NCI-H187 (cell line): Measurements from ENCODE around the gene JPH3.
"Not testable (repeated sequence)": the region's sequence is repeated elsewhere in the genome, so short reads cannot be mapped to it uniquely, and the experiment has no call there.

ENCODE experiments used
- DNase-seq, 2 experiments: peaks; one replicate each; lab custom pipeline; 2025; lab: John Stamatoyannopoulos, UW

The JPH3 gene

DNA sequence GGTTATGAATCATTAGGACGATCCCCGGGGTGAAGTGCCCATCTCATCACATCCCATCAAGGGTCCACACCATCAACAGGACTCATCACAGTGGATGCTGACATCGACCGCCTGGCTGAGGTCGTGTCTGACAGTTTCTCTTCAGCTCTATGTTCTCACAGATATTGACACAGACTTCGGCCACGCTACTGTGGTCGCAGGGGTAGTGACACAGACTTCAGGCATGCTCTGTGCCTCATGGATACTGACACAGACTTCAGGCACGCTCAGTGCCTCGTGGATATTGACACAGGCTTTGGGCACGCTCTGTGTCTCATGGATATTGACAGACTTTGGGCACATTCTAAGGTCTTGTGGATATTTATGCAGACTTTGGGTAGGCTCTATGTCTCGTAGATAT lies 113.3 kb downstream of the JPH3 start:
- no peak for DNase-seq

DNA sequence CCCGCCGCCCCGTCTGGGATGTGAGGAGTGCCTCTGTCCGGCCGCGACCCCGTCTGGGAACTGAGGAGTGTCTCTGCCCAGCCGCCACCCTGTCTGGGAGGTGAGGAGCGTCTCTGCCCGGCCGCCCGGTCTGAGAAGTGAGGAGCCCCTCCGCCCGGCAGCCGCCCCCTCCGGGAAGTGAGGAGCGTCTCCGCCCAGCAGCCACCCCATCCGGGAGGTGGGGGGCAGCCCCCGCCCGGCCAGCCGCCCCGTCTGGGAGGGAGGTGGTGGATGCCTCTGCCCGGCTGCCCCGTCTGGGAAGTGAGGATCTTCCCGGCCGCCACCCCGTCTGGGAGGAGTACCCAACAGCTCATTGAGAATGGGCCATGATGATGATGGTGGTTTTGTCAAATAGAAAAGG lies 116.5 kb downstream of the JPH3 start:
- DNase-seq: not testable (repeated sequence)

DNA sequence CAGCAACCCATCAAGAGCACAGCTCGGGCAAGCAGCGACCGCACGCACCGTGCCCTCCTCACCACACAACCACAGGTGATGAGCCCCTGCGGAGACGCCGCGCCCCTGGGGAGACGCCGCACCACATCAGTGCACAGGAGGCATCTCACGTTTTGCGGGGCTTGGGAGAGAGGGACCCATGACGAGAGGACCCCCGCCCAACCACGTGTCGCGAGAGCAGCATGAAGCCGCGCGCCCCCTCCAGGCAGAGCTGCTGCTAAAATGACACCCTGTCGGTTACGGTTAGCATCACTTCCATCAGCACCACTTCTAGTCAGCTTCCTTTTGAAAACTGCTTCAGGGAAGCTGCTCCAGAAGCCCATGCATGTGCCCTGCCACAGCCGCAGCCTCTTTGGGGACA lies 118.1 kb downstream of the JPH3 start:
- no peak for DNase-seq

DNA sequence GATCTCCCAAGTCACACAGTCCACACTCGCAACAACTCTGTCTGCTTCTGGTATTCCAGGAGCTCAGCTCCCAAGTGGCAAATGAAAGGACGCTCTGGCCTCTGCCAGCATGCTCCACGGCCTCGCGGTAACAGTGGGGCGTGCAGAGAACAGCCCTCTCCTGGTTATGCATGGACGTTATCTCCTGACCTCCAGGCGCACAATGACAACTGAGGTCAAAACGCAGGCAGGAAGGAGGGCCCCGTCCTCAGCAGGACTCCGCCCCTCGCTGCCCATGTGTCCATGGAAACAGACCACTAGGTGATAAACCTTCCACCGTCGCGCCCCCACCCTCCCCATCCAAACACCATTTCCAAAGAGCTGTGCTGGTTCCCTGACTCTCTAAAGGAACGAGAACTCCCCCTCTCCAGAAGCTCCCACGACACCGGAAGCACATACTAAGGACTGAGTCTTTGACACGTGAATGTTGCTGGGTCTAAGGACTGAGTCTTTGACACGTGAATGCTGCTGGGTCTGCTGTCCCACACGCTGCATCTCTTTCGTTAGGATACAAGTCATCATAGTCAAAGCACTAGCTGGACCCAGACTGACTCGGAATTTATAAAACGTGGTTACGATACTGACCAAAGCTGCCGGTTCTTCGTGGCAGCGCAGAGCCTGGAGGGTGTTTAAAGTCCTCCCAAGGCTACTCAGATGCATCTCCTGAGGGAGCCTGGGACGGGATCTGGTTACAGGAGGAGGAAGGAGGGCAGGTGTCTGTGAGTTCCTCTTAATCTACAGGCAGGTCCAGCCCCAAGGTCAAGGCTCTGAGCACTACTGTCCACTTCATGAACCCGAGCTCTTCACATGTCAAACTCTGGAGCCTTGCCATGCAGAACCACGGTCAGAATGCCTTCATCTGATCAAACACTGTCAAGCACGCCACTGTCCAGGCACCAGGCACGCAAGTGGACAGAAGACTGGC lies 119.6 kb downstream of the JPH3 start:
- DNase-seq: no peak

DNA sequence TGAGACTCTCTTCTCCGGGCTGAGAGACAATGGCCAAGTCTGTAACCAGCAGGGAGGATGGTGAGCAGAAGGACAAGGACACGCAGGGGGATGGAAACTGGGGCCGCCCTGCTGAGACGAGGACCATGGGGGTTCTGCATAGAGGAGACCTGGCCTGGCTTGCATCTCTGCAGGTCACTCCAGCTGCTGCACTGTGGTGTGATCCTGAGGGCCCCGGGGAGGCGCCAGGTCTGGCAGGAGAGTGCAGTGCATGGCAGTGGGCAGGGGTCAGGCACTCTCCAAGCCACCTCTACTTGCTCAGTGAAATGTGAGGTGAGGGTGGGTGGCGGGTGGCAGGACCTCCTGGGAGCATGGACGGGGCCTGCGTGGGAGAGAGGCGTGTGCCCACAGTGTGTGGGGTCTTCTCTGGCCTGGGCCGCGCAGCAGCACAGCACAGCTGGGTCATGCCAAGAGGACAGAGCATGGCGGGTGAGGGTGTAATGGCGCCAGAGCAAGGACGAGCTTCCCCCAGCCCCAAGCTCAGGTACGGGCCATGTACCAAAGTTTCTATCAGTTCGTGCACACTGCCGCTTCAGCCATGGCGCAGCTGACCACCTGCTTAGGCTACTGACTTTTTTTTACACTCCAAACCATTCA lies 120.4 kb downstream of the JPH3 start:
- DNase-seq: no peak

DNA sequence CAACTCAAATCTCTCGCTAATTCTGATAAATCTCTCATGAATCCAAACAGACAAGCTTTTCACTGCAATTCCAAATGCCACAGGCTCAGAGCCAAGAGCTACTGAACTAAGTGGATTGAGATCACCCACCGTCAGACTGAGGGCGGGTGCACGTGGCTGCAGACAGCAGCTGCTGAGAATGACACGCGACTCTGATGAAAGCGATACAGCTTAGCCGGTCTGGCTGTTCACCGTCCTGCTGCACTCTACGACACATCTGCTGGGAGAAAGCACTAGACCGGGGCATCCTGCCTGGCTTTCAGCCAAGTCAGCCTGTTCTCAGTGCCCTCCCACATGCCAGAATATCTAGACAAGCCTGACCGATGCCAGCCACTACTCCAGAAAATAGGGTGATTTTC lies 120.9 kb downstream of the JPH3 start:
- peak; percentile 67 to 82 for DNase-seq

DNA sequence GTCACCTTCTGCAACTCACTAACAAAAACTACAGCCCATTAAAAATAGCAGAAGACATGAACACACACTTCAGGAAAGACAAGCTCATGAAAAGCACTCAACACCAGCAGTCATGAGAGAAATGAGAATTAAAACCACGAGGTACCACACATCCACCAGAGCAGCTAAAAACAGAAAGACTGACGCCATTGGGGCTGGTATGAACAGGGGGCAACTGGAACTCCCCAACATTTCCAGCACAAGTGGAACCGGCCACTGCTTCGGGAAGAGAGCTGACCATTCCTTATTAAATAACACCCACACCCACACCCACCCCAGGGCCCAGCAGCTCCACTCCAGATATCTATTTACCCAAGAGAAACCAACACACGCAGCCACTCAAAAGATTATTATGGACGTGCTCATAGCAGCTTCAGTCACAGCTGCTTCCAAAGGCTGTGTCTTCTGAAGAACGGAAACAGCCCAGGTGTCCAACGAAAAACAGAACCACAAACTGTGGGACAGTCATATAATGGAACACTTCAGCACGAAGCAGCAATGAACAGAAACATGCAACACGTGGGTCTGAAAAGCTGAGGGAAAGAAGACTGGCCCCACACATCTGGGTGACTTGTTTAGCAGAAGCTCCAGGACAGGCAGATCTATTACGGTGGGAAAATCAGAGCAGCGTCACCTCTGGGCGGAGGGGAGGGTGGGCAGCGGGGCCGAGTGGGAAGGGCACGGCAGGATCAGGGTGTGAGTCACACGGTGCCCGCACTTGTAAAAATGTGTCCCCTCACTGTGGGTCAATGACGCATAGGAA lies 122.4 kb downstream of the JPH3 start:
- no peak for DNase-seq

DNA sequence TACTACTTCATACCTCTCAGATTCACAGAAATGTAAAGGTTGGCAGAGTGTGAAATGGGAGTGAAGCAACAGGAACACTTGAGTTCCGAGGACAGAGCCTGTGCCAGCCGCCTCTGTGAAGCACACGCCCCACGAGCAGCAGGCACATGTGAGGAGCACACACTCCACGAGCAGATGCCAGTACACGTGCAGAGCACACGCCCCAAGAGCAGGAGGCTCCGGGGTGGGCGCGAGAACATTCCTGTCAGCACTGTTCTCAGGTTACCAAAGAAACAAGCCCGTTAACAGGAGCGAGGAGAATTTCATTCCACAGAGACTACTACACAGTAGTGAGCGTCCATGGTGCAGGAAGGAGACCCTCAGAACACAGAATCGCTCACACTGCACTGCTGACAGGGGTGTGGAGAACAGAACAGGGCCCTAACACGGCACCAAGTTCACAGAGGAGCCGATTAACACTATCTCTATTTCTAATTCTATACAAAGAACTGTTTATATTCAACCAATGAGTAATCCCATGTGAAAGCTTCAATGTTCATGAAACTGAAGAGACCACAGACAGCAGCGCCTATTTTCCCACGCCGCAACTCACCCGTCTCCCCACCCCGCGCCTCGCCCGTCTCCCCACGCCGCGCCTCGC lies 123.4 kb downstream of the JPH3 start:
- DNase-seq: no peak

DNA sequence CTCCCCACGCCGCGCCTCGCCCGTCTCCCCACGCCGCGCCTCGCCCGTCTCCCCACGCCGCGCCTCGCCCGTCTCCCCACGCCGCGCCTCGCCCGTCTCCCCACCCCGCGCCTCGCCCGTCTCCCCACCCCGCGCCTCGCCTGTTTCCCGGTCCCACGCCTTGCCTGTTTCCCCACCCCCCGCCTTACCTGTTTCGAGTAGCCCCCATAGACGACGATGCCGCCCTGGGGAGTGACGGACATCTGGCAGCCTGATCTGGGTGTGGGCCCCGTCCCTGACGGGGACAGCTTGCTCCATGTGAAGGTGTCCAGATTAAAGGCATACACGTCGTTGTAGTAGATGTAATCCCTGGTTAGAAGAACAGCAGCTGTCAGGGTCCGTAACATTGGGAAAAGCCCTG lies 124.3 kb downstream of the JPH3 start:
- DNase-seq: not testable (repeated sequence)

DNA sequence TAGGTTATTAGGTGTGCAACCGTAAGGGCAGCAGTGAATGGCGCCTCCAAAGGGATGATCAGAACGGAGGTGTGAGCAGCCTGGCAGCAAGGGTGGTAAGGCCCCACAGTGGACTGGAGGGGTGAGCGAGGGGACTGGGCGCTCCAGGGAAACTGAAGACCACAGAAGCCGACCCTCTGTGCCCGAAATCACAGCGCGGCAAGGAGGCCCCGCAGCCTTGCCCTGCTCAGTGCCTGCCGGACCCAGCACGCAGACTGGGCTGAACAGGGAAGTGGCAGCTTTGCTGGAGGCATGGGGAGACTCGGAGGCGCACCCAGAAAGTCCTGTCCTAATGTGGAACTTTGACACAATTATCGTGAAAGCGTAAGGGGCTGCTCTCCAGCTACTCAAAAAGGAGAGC lies 125.0 kb downstream of the JPH3 start:
- no peak for DNase-seq

DNA sequence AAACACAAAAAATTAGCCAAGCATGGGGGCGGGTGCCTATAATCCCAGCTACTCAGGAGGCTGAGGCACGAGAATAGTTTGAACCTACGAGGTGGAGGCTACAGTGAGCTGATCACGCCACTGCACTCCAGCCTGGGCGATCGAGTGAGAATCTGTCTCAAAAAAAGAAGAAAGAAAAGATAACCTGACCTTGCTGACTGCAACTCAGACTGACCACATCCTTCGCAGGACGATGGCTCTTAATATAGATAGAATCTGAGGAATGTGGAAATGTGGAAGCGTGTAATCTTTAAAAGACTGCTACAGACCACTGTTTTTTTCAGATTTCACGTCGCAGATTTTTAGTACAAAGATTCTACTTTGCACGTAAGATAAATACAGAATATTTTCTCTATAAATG lies 125.7 kb downstream of the JPH3 start:
- no peak for DNase-seq

DNA sequence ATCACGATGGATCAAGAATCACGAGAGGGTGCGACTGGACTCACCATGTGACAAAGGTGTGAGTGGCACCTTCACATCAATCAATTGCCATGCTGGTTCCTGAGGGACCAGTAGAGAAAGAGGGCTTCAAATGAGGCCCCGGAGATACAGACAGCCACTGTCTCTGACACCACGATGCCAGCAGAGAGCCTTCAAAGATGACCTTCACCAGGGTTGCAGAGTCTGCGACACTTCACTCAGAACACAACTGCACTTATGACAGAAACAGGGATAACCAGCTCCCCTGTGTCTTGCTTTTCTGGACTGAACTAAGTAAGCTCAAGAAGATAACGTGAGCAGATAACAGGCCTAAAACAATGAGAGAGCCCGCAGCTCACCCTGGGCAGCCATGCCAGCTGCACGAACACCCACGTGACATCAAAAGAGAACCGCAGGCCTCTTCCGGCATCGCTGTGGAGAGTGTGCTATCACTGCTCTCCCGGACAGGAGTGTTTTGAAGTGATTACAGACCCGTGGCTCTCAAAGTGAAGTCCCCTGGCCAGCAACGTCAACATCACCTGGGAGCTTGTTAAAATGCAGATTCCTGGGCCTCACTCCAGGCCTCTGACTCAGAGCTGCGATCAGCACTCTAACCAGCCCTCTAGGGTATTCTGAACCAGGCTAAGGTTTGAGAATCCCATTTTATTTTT lies 127.1 kb downstream of the JPH3 start:
- DNase-seq: no peak

DNA sequence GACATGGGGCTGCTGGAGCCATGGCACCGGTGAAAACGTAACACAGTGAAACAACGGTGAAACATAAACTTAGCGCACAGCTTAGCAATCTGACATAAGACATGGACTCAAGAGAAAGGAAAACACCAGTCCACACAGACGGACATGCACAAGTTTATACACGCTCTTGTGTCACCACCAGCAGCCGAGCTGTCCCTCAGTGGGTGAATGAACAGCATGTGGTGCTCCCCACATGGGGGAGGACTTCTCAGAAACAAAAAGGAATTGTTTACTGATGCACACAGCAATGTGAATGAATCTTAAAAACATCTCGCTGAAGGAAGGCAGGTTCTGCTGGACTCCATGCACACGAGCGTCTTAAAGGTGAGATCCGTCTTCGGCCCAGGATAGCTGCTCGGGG lies 129.3 kb downstream of the JPH3 start:
- no peak for DNase-seq

DNA sequence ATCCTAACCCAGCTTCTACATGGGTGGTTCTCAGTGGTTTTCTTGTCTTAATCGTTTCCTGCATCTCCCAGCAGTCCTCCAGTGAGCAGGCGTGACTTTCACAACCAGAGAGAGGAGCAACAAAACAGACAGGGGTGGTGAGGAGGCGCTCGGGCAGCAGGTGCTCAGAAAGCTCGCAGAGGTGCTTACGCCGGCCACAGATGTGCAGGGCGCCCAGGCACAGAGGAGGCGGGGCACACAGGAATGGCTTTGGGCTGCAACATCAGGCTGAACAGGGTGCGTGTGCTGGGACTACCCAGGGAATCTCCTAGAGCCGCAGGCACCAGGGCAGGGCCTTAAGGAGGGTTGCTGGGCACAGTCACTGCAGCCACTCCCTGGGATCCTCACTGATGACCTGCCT lies 130.9 kb downstream of the JPH3 start:
- peak; percentile 38 to 41 for DNase-seq

DNA sequence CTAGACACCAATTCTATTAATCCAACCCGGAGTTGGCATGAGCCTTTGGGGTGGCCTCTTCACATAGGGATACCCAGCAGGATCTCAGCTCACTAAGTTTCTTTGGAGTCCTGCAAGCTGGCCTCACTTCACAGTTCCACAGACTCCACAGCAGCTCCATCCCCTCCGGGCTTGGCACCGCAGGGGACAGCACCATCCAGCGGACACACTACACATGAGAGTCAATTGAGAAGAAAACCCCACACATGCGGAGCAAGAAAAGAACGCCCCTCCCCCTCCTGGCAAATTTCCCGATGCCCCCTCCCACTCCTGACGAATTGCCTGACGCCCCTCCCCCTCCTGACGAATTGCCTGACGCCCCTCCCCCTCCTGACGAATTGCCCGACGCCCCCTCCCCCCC lies 132.3 kb downstream of the JPH3 start:
- DNase-seq: no peak

DNA sequence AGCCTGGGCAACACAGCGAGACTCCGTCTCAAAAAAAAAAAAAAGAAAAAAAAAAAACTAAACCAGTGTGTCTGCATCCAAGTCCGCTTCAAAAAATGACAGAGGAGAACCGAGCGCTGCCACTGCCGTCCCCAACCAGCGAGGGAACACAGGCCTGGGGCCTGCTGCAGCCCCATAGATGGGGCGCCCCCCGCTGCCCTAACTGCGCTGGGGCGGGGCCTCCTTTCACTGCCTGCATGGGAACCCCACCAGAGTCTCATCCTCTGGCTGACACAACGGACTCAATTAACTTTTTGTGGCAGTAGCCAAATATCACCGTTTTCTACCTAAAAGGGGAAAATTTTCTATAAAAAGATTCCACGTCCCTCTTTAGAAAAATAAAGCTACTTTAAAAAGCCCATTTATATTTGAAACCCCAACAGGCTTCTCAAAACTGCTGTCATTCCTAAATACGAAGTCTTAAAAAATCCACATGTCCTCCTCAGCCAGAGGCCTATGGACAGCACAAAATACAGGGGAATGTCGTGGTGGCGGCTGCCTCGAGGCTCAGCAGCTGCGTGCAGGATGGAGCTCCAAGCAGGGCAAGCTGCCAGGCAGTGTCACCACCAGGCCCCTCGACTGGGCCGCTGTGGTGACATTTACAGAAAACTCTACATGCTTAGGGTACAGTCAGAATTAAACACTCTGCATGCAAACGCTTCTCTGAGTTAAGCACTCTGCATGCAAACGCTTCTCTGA lies 133.1 kb downstream of the JPH3 start:
- no peak for DNase-seq

DNA sequence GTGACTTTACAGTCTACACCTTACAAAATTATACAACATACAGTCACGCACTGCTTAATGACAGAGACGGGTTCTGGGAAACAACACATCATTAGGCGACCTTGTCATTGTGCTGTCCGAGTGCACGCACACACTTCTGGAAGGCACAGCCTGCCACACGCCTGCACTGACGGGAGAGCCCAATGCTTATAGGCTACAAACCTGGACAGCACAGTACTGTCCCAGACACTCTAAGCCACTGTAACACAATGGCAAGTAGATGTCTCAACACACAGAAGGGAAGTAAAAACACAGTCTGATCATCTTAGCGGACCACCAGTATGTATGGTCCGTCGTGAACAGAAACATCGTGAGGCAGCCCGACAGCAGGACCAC lies 133.7 kb downstream of the JPH3 start:
- no peak for DNase-seq

DNA sequence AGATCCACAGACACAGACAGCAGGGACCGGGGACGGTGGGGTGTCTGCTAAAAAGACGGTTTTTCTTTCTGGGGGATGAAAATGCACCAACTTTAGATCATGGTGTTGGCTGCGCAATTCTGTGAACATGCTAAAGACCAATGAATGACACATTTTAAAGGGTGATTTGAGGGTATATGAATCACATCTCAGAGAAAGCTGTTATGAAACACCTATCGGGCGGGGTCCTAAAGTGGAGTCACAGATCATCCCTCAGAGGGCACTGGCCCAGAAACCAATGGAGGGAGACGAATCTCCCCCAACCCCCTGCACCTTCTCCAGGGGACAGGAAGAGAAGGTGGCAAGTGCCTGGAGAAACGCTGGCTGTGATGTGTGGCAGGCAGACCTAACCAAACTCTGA lies 137.5 kb downstream of the JPH3 start:
- DNase-seq: no peak

DNA sequence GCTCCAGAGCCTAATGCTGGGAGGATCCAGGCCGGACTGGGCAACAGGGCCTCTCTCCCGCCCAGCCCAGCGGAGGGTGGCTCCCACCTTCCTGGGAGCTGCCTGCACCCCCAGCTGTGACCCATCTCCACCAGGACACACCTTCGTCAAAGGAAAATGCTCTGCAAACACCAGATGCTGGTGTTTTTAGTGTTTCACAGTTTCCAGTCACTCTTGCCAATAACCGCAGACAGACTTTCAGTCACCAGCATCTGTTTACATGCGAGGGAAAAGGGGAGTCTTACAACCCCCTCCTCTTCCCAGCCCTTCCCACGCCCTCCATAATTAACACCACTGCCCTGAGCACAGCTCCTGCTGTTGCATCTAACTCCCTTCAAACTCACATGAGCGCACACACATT lies 138.1 kb downstream of the JPH3 start:
- DNase-seq: no peak

DNA sequence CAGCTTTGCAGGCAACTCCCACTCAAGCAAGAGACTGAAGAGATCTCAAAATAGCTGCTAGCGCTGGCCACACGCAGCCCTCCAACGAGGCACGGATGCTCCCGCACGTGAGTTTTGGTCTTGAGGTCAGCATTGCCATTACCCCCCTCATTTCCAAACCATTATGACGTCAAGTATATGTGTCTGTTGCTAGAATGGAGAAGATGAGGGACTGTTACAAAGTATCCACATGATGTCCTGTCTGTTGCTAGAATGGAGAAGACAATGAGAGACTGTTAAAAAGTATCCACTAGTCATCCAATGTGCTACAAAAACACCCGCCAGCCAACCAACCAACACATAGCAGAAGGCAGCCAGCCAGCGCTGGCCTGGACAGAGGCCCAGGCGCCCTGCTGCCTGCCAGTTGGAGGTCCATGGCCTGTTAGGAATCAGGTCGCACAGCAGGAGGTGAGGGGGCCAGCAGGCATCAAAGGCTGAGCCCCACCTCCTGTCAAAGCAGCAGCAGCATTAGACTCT lies 138.7 kb downstream of the JPH3 start:
- DNase-seq: no peak
